Measurements from ENCODE around the gene CREB3L1. TPM values are rescaled to one million over a fixed set of nuclear protein-coding genes. Genes with fewer than 3 reads are reported as not detected.

CREB3L1 gene
- total RNA-seq (2014; rRNA removed; shearing (Covaris generic)), result 12.1 and 22.7 TPM in 2 replicates

GRCh38 chr11:46277622-46278386, at the start of gene CREB3L1:
CREB3L1 (plus strand) TSS chr11:46277662; CDS start chr11:46278112, 450 bp downstream.
- peak within 1 kb of the TSS; percentile 79 for H3K27ac ChIP-seq
- H3K4me3 ChIP-seq, result peak within 1 kb of the TSS; percentile 71
- no peak for DNase-seq (ENCODE audit: low read depth in 1 of 2, low spot score in 2 of 2)
- H3K4me1 ChIP-seq (replicated peaks), result peaks cover 57% of the 10 kb centered on the region
- H3K27me3 ChIP-seq (replicated peaks), result no peaks in the 10 kb centered on the region
- peaks cover 35% of the 10 kb centered on the region for H3K36me3 ChIP-seq
- no peaks in the 10 kb centered on the region for H3K9me3 ChIP-seq (replicated peaks)

GRCh38 chr11:46229230-46229629, 48.2 kb upstream of the CREB3L1 start:
- DNase-seq (ENCODE audit: low read depth in 1 of 2, low spot score in 2 of 2), result no peak
- Histone ChIP-seq H3K27me3 (replicated peaks) (peaks cover 3% of the 10 kb centered on the region; the same call in 1 of the 2 replicates), H3K9me3 (replicated peaks) (no peaks in the 10 kb centered on the region), H3K4me3 (no peak overlapping the region), H3K36me3 (no peaks in the 10 kb centered on the region), H3K27ac (no peak overlapping the region), H3K4me1 (replicated peaks) (no peaks in the 10 kb centered on the region)

GRCh38 chr11:46234311-46234710, 43.2 kb upstream of the CREB3L1 start:
- DNase-seq (ENCODE audit: low read depth in 1 of 2, low spot score in 2 of 2), result peak in 1 of 2 experiments; percentile 24
- H3K4me1 ChIP-seq (replicated peaks), result peaks cover 26% of the 10 kb centered on the region
- H3K4me3 ChIP-seq, result no peak overlapping the region
- no peak overlapping the region for H3K27ac ChIP-seq
- no peaks in the 10 kb centered on the region for H3K9me3 ChIP-seq (replicated peaks)
- 0 out of 2 replicates have a peak, but pooled peaks cover under 1% of the 10 kb centered on the region for H3K36me3 ChIP-seq
- no peaks in the 10 kb centered on the region for H3K27me3 ChIP-seq (replicated peaks)

GRCh38 chr11:46235777-46236688, 41.4 kb upstream of the CREB3L1 start:
- H3K9me3 ChIP-seq (replicated peaks), result no peaks in the 10 kb centered on the region
- no peak for DNase-seq (ENCODE audit: low read depth in 1 of 2, low spot score in 2 of 2)
- H3K36me3 ChIP-seq, result 0 out of 2 replicates have a peak, but pooled peaks cover 7% of the 10 kb centered on the region
- no peak overlapping the region for H3K4me3 ChIP-seq
- peaks cover 36% of the 10 kb centered on the region for H3K4me1 ChIP-seq (replicated peaks)
- H3K27me3 ChIP-seq (replicated peaks), result no peaks in the 10 kb centered on the region
- no peak overlapping the region for H3K27ac ChIP-seq

GRCh38 chr11:46236918-46237247, 40.6 kb upstream of the CREB3L1 start:
- no peak overlapping the region for H3K4me3 ChIP-seq
- H3K27me3 ChIP-seq (replicated peaks), result no peaks in the 10 kb centered on the region
- no peaks in the 10 kb centered on the region for H3K9me3 ChIP-seq (replicated peaks)
- peaks cover 36% of the 10 kb centered on the region for H3K4me1 ChIP-seq (replicated peaks)
- peak overlapping the region; percentile 32; the same call in 1 of the 2 replicates for H3K27ac ChIP-seq
- no peak for DNase-seq (ENCODE audit: low read depth in 1 of 2, low spot score in 2 of 2)
- H3K36me3 ChIP-seq, result 0 out of 2 replicates have a peak, but pooled peaks cover 7% of the 10 kb centered on the region

- no peaks in the 10 kb centered on the region for H3K27me3 ChIP-seq (replicated peaks)
- peak overlapping the region; percentile 56 for H3K4me3 ChIP-seq
- peak; percentile 89 to 90 for DNase-seq (ENCODE audit: low read depth in 1 of 2, low spot score in 2 of 2)
- H3K27ac ChIP-seq, result peak overlapping the region; percentile 59
- peaks cover 38% of the 10 kb centered on the region for H3K4me1 ChIP-seq (replicated peaks)
- H3K9me3 ChIP-seq (replicated peaks), result no peaks in the 10 kb centered on the region
- 0 out of 2 replicates have a peak, but pooled peaks cover 7% of the 10 kb centered on the region for H3K36me3 ChIP-seq
These were observed 40.0 kb upstream of the CREB3L1 start for GRCh38 chr11:46237248-46238077.

GRCh38 chr11:46238078-46238966, 39.1 kb upstream of the CREB3L1 start:
- H3K9me3 ChIP-seq (replicated peaks), result no peaks in the 10 kb centered on the region
- DNase-seq (ENCODE audit: low read depth in 1 of 2, low spot score in 2 of 2), result peak; percentile 67 to 79
- H3K27me3 ChIP-seq (replicated peaks), result no peaks in the 10 kb centered on the region
- 0 out of 2 replicates have a peak, but pooled peaks cover 7% of the 10 kb centered on the region for H3K36me3 ChIP-seq
- H3K4me1 ChIP-seq (replicated peaks), result peaks cover 45% of the 10 kb centered on the region
- peak overlapping the region; percentile 56 for H3K4me3 ChIP-seq
- peak overlapping the region; percentile 59 for H3K27ac ChIP-seq

GRCh38 chr11:46238967-46239800, 38.3 kb upstream of the CREB3L1 start:
- Histone ChIP-seq H3K9me3 (replicated peaks) (no peaks in the 10 kb centered on the region), H3K27ac (peak overlapping the region; percentile 23; the same call in 1 of the 2 replicates), H3K4me3 (peak overlapping the region; percentile 56), H3K36me3 (0 out of 2 replicates have a peak, but pooled peaks cover 7% of the 10 kb centered on the region), H3K4me1 (replicated peaks) (peaks cover 49% of the 10 kb centered on the region), H3K27me3 (replicated peaks) (no peaks in the 10 kb centered on the region)
- DNase-seq (ENCODE audit: low read depth in 1 of 2, low spot score in 2 of 2), result peak; percentile 87 to 92

- DNase-seq (ENCODE audit: low read depth in 1 of 2, low spot score in 2 of 2), result no peak
- Histone ChIP-seq H3K4me1 (replicated peaks) (peaks cover 49% of the 10 kb centered on the region), H3K36me3 (0 out of 2 replicates have a peak, but pooled peaks cover 7% of the 10 kb centered on the region), H3K4me3 (no peak overlapping the region), H3K27ac (peak overlapping the region; percentile 23; the same call in 1 of the 2 replicates), H3K9me3 (replicated peaks) (no peaks in the 10 kb centered on the region), H3K27me3 (replicated peaks) (no peaks in the 10 kb centered on the region)
These were observed 37.7 kb upstream of the CREB3L1 start for GRCh38 chr11:46239801-46240061.

GRCh38 chr11:46240371-46240770, 37.1 kb upstream of the CREB3L1 start:
- Histone ChIP-seq H3K4me1 (replicated peaks) (peaks cover 49% of the 10 kb centered on the region), H3K27me3 (replicated peaks) (no peaks in the 10 kb centered on the region), H3K36me3 (0 out of 2 replicates have a peak, but pooled peaks cover 7% of the 10 kb centered on the region), H3K9me3 (replicated peaks) (no peaks in the 10 kb centered on the region), H3K4me3 (no peak overlapping the region), H3K27ac (no peak overlapping the region)
- no peak for DNase-seq (ENCODE audit: low read depth in 1 of 2, low spot score in 2 of 2)

- Histone ChIP-seq H3K36me3 (0 out of 2 replicates have a peak, but pooled peaks cover 7% of the 10 kb centered on the region), H3K27ac (no peak overlapping the region), H3K4me1 (replicated peaks) (peaks cover 49% of the 10 kb centered on the region), H3K4me3 (no peak overlapping the region), H3K27me3 (replicated peaks) (no peaks in the 10 kb centered on the region), H3K9me3 (replicated peaks) (no peaks in the 10 kb centered on the region)
- no peak for DNase-seq (ENCODE audit: low read depth in 1 of 2, low spot score in 2 of 2)
These were observed 36.6 kb upstream of the CREB3L1 start for GRCh38 chr11:46240861-46241260.

All from SJSA1 (cell line).